ENCODE results near the gene LRRC4C. TPM values are rescaled to one million over a fixed set of nuclear protein-coding genes. Genes with fewer than 3 reads are reported as not detected.

The LRRC4C gene
- total RNA-seq, 1 donor from 2014 or later, result 16.9 TPM

- Mint-ChIP-seq H3K9me3 (no peaks in the 10 kb centered on the region), H3K36me3 (no peaks in the 10 kb centered on the region), H3K27ac (no peak overlapping the region), H3K4me3 (no peak overlapping the region), H3K27me3 (ENCODE audit: low read depth) (no peaks in the 10 kb centered on the region), H3K4me1 (peaks cover 6% of the 10 kb centered on the region)
- TF ChIP-seq CTCF (IDR thresholded peaks at IDR 0.05; ENCODE audit: unreplicated experiment), result no peak
- DNase-seq (ENCODE audit: low spot score in 2 of 2, unreplicated experiment in 2 of 2), result no peak
Measured at GRCh38 chr11:40407355-40407754, 1052.1 kb downstream of the LRRC4C start.

GRCh38 chr11:40405614-40406013, 1053.8 kb downstream of the LRRC4C start:
- H3K27me3 Mint-ChIP-seq (ENCODE audit: low read depth), result peaks cover 2% of the 10 kb centered on the region
- H3K4me1 Mint-ChIP-seq, result peaks cover 6% of the 10 kb centered on the region
- TF ChIP-seq CTCF (IDR thresholded peaks at IDR 0.05; ENCODE audit: unreplicated experiment), result no peak
- no peak overlapping the region for H3K4me3 Mint-ChIP-seq
- H3K9me3 Mint-ChIP-seq, result no peaks in the 10 kb centered on the region
- DNase-seq (ENCODE audit: low spot score in 2 of 2, unreplicated experiment in 2 of 2), result no peak
- no peaks in the 10 kb centered on the region for H3K36me3 Mint-ChIP-seq
- H3K27ac Mint-ChIP-seq, result no peak overlapping the region

GRCh38 chr11:40403321-40403720, 1056.1 kb downstream of the LRRC4C start:
- no peak for TF ChIP-seq CTCF (IDR thresholded peaks at IDR 0.05; ENCODE audit: unreplicated experiment)
- peaks cover 6% of the 10 kb centered on the region for H3K4me1 Mint-ChIP-seq
- H3K36me3 Mint-ChIP-seq, result no peaks in the 10 kb centered on the region
- no peaks in the 10 kb centered on the region for H3K9me3 Mint-ChIP-seq
- H3K27ac Mint-ChIP-seq, result no peak overlapping the region
- H3K27me3 Mint-ChIP-seq (ENCODE audit: low read depth), result peaks cover 4% of the 10 kb centered on the region
- no peak for DNase-seq (ENCODE audit: low spot score in 2 of 2, unreplicated experiment in 2 of 2)
- no peak overlapping the region for H3K4me3 Mint-ChIP-seq

- Mint-ChIP-seq H3K9me3 (no peaks in the 10 kb centered on the region), H3K4me1 (no peaks in the 10 kb centered on the region), H3K36me3 (no peaks in the 10 kb centered on the region), H3K27me3 (ENCODE audit: low read depth) (peaks cover 4% of the 10 kb centered on the region), H3K27ac (no peak overlapping the region), H3K4me3 (no peak overlapping the region)
- no peak for TF ChIP-seq CTCF (IDR thresholded peaks at IDR 0.05; ENCODE audit: unreplicated experiment)
- no peak for DNase-seq (ENCODE audit: low spot score in 2 of 2, unreplicated experiment in 2 of 2)
Measured at GRCh38 chr11:40401132-40401853, 1058.2 kb downstream of the LRRC4C start.

- Mint-ChIP-seq H3K9me3 (no peaks in the 10 kb centered on the region), H3K4me1 (no peaks in the 10 kb centered on the region), H3K36me3 (no peaks in the 10 kb centered on the region), H3K4me3 (no peak overlapping the region), H3K27me3 (ENCODE audit: low read depth) (peaks cover 10% of the 10 kb centered on the region), H3K27ac (no peak overlapping the region)
- TF ChIP-seq CTCF (IDR thresholded peaks at IDR 0.05; ENCODE audit: unreplicated experiment), result no peak
- no peak for DNase-seq (ENCODE audit: low spot score in 2 of 2, unreplicated experiment in 2 of 2)
Measured at GRCh38 chr11:40397141-40397540, 1062.3 kb downstream of the LRRC4C start.

Data from mesothelial cell of epicardium (in vitro differentiated cells).